Osteoblast (primary cell): Measurements from ENCODE around the gene EXOC7. TPM values are rescaled to one million over a fixed set of nuclear protein-coding genes. Genes with fewer than 3 reads are reported as not detected.

Experiments
- DNase-seq: peaks from one replicate; pipeline ENCODE4 v3.0.0; 2011; ENCODE audit warnings: low spot score, mixed read lengths; ENCODE audit not compliant: insufficient read length; ENCODE audit errors: missing footprints
- H2AFZ ChIP-seq: 2 replicates; pipeline ENCODE4 v1.6.0; 2011; ENCODE audit warnings: mild to moderate bottlenecking, low read length
- H3K27ac ChIP-seq: 2 replicates; pipeline ENCODE4 v1.5.1; 2011; ENCODE audit warnings: mild to moderate bottlenecking, low read depth, low read length, moderate library complexity
- H3K27me3 ChIP-seq: 2 replicates; pipeline ENCODE4 v1.6.0; 2012; ENCODE audit warnings: mild to moderate bottlenecking, control low read depth, inconsistent platforms, low read length, moderate library complexity; ENCODE audit not compliant: insufficient read depth
- H3K36me3 ChIP-seq: 2 replicates; pipeline ENCODE4 v1.5.1; 2011; ENCODE audit warnings: mild to moderate bottlenecking, low read length, control low read depth, moderate library complexity; ENCODE audit not compliant: insufficient read depth
- H3K4me1 ChIP-seq: 2 replicates; pipeline ENCODE4 v1.5.1; 2011; ENCODE audit warnings: mild to moderate bottlenecking, low read length, control low read depth, moderate library complexity; ENCODE audit not compliant: insufficient read depth
- H3K4me2 ChIP-seq: 2 replicates; pipeline ENCODE4 v1.6.0; 2011; ENCODE audit warnings: mild to moderate bottlenecking, low read length; ENCODE audit not compliant: insufficient read depth
- H3K4me3 ChIP-seq: fragments of 200-600 bp; sonication (generic); 3 replicates; pipeline ENCODE4 v1.5.1; 2012; ENCODE audit warnings: mild to moderate bottlenecking, low read length, inconsistent platforms; ENCODE audit not compliant: insufficient read depth
- H3K79me2 ChIP-seq: 2 replicates; pipeline ENCODE4 v1.6.0; 2012; ENCODE audit warnings: mild to moderate bottlenecking, low read length, control low read depth, inconsistent platforms; ENCODE audit not compliant: insufficient read depth
- H3K9me3 ChIP-seq: 2 replicates; pipeline ENCODE4 v1.5.1; 2011; ENCODE audit warnings: low read depth, low read length, control low read depth
- H4K20me1 ChIP-seq: 2 replicates; pipeline ENCODE4 v1.6.0; 2012; ENCODE audit warnings: mild to moderate bottlenecking, low read length, control low read depth; ENCODE audit not compliant: insufficient read depth
- total RNA-seq: library from RNA; depleted of rRNA; stranded (reverse); fragments of >200 nt; gene quantifications from 2 replicates; pipeline ENCODE4 v1.2.3, GENCODE V29; 2012
- TF ChIP-seq, protein P1 (sequence below): IDR thresholded peaks from 2 replicates; pipeline ENCODE4 v1.5.1; 2011; ENCODE audit warnings: mild to moderate bottlenecking, low read depth, low read length, moderate library complexity; ENCODE audit errors: extremely low read depth

Gene EXOC7
- total RNA-seq, 1 donor = 102 TPM

DNA sequence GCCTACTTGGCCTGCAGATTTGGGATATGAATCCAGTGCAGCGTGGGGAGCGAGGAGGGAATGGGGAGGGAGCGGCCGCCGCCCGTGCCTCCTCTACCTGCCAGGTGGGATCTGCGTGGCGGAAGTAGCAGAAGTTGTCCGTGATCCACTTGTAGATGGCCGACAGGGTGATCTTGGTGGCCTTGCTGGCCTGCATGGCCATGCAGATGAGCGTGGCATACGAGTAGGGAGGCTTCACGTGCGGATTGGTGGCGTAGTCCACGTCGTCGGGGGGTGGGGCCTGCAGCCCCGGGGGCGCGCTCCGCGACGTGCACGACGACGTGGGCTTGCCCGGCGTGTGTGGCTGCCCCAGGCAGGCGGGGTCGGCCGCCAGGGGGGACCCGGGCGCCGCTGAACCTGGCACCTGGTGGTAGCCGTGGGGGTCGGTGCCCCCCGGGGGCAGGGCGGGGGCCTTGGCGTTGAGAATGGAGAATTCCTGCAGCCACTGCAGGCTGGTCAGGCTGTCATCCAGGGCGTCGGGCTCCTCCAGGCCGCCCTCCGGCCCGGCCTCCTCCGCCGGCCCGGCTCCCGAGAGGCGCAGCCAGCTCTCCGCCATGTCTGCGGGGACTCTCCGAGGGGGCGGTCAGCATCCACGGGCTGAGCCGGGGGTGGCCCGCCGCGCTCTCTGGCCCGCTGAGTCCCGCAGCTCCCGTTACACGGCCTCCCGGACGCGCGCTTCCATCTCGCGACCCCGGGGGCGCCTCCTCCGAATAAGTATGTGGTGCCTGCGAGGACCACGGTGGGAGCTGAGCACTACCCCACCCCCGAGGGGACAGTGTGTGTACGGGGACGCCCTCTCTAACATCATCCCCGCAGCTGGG lies 36.4 kb upstream of the EXOC7 start:
- Histone ChIP-seq H3K4me1 (peaks cover 5% of the 10 kb centered on the region), H3K79me2 (no peaks in the 10 kb centered on the region), H2AFZ (no peak overlapping the region), H3K4me2 (no peak overlapping the region), H4K20me1 (no peaks in the 10 kb centered on the region), H3K9me3 (no peaks in the 10 kb centered on the region), H3K27ac (no peak overlapping the region), H3K27me3 (peaks cover 57% of the 10 kb centered on the region), H3K4me3 (no peak overlapping the region), H3K36me3 (no peaks in the 10 kb centered on the region)
- TF ChIP-seq, protein P1, sequence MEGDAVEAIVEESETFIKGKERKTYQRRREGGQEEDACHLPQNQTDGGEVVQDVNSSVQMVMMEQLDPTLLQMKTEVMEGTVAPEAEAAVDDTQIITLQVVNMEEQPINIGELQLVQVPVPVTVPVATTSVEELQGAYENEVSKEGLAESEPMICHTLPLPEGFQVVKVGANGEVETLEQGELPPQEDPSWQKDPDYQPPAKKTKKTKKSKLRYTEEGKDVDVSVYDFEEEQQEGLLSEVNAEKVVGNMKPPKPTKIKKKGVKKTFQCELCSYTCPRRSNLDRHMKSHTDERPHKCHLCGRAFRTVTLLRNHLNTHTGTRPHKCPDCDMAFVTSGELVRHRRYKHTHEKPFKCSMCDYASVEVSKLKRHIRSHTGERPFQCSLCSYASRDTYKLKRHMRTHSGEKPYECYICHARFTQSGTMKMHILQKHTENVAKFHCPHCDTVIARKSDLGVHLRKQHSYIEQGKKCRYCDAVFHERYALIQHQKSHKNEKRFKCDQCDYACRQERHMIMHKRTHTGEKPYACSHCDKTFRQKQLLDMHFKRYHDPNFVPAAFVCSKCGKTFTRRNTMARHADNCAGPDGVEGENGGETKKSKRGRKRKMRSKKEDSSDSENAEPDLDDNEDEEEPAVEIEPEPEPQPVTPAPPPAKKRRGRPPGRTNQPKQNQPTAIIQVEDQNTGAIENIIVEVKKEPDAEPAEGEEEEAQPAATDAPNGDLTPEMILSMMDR = no peak
- DNase-seq = peak; percentile 87

DNA sequence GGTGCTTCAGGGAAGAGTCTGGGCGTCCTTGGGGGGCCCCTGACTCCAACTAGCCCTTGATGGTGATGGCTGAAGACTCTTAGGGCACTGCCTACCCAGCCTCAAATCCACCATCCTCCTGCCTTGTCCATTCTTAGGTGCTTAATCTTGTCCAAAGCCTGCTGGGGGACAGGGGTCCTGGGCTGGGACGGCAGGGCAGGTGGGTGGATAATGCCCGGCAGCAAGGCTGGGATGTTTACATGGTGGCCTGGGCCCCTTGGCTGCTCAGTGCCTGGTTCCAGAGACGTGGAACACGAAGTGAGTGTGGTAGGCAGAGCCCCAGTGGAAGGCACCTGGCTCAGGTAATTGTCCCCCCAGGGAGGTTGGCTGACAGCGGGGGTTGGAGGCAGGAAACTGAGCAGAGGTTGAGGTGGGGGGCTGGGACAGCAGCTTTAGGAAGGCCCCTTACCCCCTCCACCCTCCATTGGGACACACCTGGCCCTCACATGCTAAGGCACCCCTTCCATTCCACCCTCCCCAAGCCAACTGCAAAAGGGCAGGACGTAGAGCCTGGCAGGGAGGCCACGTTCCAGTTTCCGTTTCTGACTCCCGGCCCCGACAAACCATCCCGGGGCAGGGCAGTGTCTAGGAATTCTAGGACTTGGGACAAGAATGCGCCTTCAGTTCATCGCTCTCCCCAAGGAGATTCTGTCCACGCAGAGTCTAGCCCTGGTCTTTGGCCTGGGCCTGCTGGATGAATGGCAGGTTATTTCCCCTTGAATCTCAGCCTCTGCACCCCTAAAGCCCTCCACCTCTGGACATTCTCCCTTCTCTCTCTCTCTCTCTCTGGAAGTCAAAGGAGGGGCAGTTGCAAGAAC lies 35.5 kb upstream of the EXOC7 start:
- peaks cover 58% of the 10 kb centered on the region for H3K27me3 ChIP-seq
- peaks cover 5% of the 10 kb centered on the region for H3K4me1 ChIP-seq
- no peak overlapping the region for H3K4me2 ChIP-seq
- H3K79me2 ChIP-seq = no peaks in the 10 kb centered on the region
- no peaks in the 10 kb centered on the region for H4K20me1 ChIP-seq
- no peak overlapping the region for H3K4me3 ChIP-seq
- no peaks in the 10 kb centered on the region for H3K9me3 ChIP-seq
- no peak overlapping the region for H2AFZ ChIP-seq
- peak; percentile 38 for DNase-seq
- H3K36me3 ChIP-seq = no peaks in the 10 kb centered on the region
- TF ChIP-seq, protein P1 = no peak
- no peak overlapping the region for H3K27ac ChIP-seq

DNA sequence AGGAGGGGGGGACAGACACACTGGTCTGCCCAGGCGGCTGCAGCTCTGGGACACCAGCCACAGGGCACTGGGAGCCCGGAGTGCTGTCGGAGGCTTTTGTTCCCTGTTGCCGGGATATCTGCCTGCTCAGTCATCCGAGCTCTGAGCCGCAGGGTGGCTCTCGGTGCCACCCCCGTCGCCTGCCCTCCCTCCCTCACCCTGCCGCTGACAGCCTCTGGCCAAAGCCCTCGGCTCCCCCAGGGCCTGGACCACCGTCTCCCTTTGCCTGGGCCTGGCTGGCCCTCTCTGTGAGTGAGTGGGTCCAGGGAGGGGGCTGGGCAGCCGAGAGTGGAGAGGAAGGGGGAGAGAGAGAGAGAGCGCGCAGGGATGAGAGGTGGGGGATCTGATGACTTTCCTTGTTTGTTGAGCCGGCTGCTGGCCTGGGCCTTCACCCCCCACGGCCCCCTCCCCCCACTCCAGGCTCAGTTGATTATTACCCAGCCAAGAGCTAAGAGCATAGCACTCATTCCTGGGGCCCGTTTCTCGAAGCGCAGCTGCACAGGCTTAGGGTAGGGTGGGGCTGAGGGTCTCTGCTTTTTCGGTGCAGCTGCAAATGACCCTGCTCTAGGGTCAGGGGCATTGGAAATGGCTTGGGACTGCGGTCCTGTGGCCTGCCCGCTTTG lies 34.8 kb upstream of the EXOC7 start:
- Histone ChIP-seq H2AFZ (no peak overlapping the region), H3K9me3 (no peaks in the 10 kb centered on the region), H3K4me3 (no peak overlapping the region), H3K27ac (no peak overlapping the region), H4K20me1 (no peaks in the 10 kb centered on the region), H3K4me1 (peaks cover 5% of the 10 kb centered on the region), H3K36me3 (no peaks in the 10 kb centered on the region), H3K4me2 (no peak overlapping the region), H3K79me2 (no peaks in the 10 kb centered on the region), H3K27me3 (peaks cover 62% of the 10 kb centered on the region)
- peak; percentile 68 for DNase-seq
- TF ChIP-seq, protein P1 = no peak
